B cell (primary cell): ENCODE data around the gene USP20.

ENCODE experiments used
- EZH2 ChIP-seq: IDR thresholded peaks from 2 replicates; pipeline ENCODE4 v1.6.1; 2012; ENCODE audit warnings: borderline replicate concordance, low read depth, mild to moderate bottlenecking, moderate library complexity, low read length; ENCODE audit not compliant: insufficient read depth, poor library complexity, severe bottlenecking
- TF ChIP-seq, protein P1 (sequence below): fragments of 200-600 bp; IDR thresholded peaks from one replicate; pipeline ENCODE4 v1.8.0; 2022; ENCODE audit warnings: antibody characterized with exemption, mild to moderate bottlenecking

DNA sequence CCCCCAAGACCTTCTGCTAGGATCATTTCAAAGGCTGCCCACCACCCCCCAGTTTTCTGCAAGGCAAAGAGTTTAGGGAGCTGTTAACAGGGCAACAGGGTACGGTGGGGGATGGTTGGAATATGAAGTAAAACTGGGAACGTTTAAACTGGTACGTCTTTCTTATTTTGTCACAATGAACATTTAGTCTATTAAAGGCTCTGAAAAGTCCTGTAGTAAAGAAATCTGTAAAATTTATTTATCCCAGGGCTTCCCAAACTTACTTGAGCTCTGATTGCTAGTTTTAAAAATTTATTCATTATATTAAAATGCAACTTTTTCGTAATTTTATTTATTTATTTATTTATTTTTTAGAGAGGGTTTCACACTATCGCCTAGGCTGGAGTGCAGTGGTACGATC lies 62.0 kb downstream of the USP20 start:
- TF ChIP-seq, protein P1, sequence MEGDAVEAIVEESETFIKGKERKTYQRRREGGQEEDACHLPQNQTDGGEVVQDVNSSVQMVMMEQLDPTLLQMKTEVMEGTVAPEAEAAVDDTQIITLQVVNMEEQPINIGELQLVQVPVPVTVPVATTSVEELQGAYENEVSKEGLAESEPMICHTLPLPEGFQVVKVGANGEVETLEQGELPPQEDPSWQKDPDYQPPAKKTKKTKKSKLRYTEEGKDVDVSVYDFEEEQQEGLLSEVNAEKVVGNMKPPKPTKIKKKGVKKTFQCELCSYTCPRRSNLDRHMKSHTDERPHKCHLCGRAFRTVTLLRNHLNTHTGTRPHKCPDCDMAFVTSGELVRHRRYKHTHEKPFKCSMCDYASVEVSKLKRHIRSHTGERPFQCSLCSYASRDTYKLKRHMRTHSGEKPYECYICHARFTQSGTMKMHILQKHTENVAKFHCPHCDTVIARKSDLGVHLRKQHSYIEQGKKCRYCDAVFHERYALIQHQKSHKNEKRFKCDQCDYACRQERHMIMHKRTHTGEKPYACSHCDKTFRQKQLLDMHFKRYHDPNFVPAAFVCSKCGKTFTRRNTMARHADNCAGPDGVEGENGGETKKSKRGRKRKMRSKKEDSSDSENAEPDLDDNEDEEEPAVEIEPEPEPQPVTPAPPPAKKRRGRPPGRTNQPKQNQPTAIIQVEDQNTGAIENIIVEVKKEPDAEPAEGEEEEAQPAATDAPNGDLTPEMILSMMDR, result no peak
- no peak for TF ChIP-seq EZH2
